Measurements from ENCODE around the gene RASGEF1B. TPM values are rescaled to one million over a fixed set of nuclear protein-coding genes. Genes with fewer than 3 reads are reported as not detected.

RASGEF1B gene
- 1.2 and 1.3 TPM in 2 replicates for total RNA-seq

DNA sequence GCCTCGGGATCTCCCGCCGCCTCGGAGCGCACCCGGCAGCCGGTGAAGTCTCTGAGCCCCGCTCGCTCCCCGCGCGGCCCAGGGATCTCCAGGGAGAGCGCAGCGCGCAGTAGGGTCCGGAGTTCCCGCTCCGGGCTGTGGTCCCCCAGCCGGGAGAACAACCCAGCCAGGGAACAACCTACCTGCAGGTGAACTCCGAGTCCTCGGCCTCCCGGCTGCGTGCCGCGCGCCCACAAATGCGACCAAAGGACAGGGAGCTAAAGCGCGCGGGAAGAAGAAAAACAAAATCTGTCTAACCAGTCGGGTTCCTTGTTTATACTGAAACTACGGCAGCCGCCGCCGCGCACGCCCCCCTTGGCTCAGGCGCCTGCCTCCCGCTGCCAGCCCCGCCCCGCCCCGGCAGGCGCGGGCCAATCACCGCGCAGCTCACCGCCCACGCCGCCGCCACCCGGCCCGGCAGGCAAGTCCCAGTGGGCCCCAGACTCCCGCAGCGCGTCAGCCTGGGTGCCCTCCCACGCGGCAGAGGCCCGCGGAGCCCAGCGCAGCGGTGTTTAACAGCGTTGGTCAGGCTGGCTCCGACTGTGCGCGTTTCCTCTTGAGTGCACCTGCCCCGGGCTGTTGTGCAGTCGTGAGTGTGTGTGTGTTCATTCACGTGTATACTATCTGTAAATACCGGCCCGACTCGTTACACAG lies at the start of gene RASGEF1B:
RASGEF1B (minus strand) TSS at position 320 of the 693 bp plus-strand sequence. CDS start 12,399 bp downstream, outside the sequence.

